Tibial artery (tissue), 4 donors: Measurements from ENCODE around the gene CDC42BPG.
A peak's percentile ranks its signal among the peaks of the same experiment; 100 is the strongest.

Experiments used
- DNase-seq, 2 donors: peaks; one replicate each; pipeline ENCODE4 v3.0.0-alpha.2; 2019
- H3K27ac ChIP-seq, 2 donors: fragments of 200-600 bp; sonication (generic) in 1 of 2; 1 replicate in 1 of 2; 2 replicates in 1 of 2; pipeline ENCODE4 v1.5.1; 2018 to 2019; ENCODE audit warnings: mild to moderate bottlenecking in 1 of 2
- H3K27me3 ChIP-seq, 2 donors: fragments of 200-600 bp; sonication (generic) in 1 of 2; one replicate each; pipeline versions ENCODE4 v1.5.1 to v1.6.0; 2016 to 2019
- H3K36me3 ChIP-seq, 3 donors: fragments of 200-600 bp; sonication (generic) in 2 of 3; one replicate each; pipeline ENCODE4 v1.5.1; 2016 to 2019; ENCODE audit warnings: mild to moderate bottlenecking in 2 of 3
- H3K4me1 ChIP-seq, 4 donors: fragments of 200-600 bp; sonication (generic) in 2 of 4; 1 replicate in 3 of 4; 2 replicates in 1 of 4; pipeline ENCODE4 v1.5.1; 2016 to 2019
- H3K4me3 ChIP-seq, 2 donors: fragments of 200-600 bp; sonication (generic) in 1 of 2; 1 replicate in 1 of 2; 2 replicates in 1 of 2; pipeline ENCODE4 v1.5.1; 2018 to 2019; ENCODE audit warnings: mild to moderate bottlenecking in 2 of 2
- H3K9me3 ChIP-seq, 3 donors: fragments of 200-600 bp; sonication (generic) in 1 of 3; one replicate each; pipeline ENCODE4 v1.5.1; 2016 to 2019
- CTCF ChIP-seq, 2 experiments: fragments of 200-600 bp in 1 of 2; fragments of 450-650 bp in 1 of 2; IDR thresholded peaks; one replicate each; pipeline ENCODE4 v1.5.1; 2017 to 2019; ENCODE audit warnings: antibody characterized with exemption in 2 of 2, mild to moderate bottlenecking in 1 of 2, moderate library complexity in 1 of 2
- intact Hi-C: fragments of 100-400 bp; cut with DNase I; formaldehyde crosslinking; loops from one replicate; pipeline ENCODE4 v1.15.0; 2023; ENCODE audit warnings: low total_unique reads

CDC42BPG gene

GRCh38 chr11:64891880-64892279, 47.4 kb upstream of the CDC42BPG start:
- no peaks in the 10 kb centered on the region for H3K9me3 ChIP-seq
- no peaks in the 10 kb centered on the region for H3K27me3 ChIP-seq
- TF ChIP-seq CTCF (IDR thresholded peaks at IDR 0.05) = no peak
- intact Hi-C loops = loop anchor here (5.0 kb wide), 1 partner anchor 105 kb away; no protein-coding TSS in a partner anchor
- no peak overlapping the region for H3K4me3 ChIP-seq
- H3K4me1 ChIP-seq = peaks cover 0 to 17% (median 8%) of the 10 kb centered on the region in 4 donors
- no peak overlapping the region for H3K27ac ChIP-seq
- DNase-seq = no peak
- H3K36me3 ChIP-seq = peaks cover 0 to 25% (median 18%) of the 10 kb centered on the region in 3 donors

- Histone ChIP-seq H3K9me3 (no peaks in the 10 kb centered on the region), H3K27me3 (no peaks in the 10 kb centered on the region), H3K4me1 (peaks cover 0 to 18% (median 8%) of the 10 kb centered on the region in 4 donors), H3K27ac (no peak overlapping the region), H3K36me3 (peaks cover 0 to 19% (median 13%) of the 10 kb centered on the region in 3 donors), H3K4me3 (no peak overlapping the region)
- TF ChIP-seq CTCF (IDR thresholded peaks at IDR 0.05) = no peak
- intact Hi-C loops = loop anchor here (5.0 kb wide), 1 partner anchor 104 kb away; no protein-coding TSS in a partner anchor
- no peak for DNase-seq
Observed at GRCh38 chr11:64891215-64891848, 46.9 kb upstream of the CDC42BPG start.

GRCh38 chr11:64890522-64890939, 46.1 kb upstream of the CDC42BPG start:
- intact Hi-C loops = loop anchor here (5.0 kb wide), 1 partner anchor 103 kb away; no protein-coding TSS in a partner anchor
- Histone ChIP-seq H3K27me3 (no peaks in the 10 kb centered on the region), H3K36me3 (peaks cover 0 to 11% (median 10%) of the 10 kb centered on the region in 3 donors), H3K4me3 (no peak overlapping the region), H3K4me1 (peaks cover 0 to 18% (median 8%) of the 10 kb centered on the region in 4 donors), H3K27ac (no peak overlapping the region), H3K9me3 (no peaks in the 10 kb centered on the region)
- no peak for DNase-seq
- TF ChIP-seq CTCF (IDR thresholded peaks at IDR 0.05) = no peak

- Histone ChIP-seq H3K27ac (no peak overlapping the region), H3K36me3 (no peaks in the 10 kb centered on the region), H3K4me1 (peaks cover 0 to 21% (median 8%) of the 10 kb centered on the region in 4 donors), H3K27me3 (no peaks in the 10 kb centered on the region), H3K9me3 (no peaks in the 10 kb centered on the region), H3K4me3 (no peak overlapping the region)
- DNase-seq = no peak
- intact Hi-C loops = loop anchor here (2.0 kb wide), 1 partner anchor 40 kb away; no protein-coding TSS in a partner anchor
- no peak for TF ChIP-seq CTCF (IDR thresholded peaks at IDR 0.05)
Observed at GRCh38 chr11:64888729-64889511, 44.5 kb upstream of the CDC42BPG start.

GRCh38 chr11:64888406-64888728, 43.9 kb upstream of the CDC42BPG start:
- intact Hi-C loops = loop anchor here (2.0 kb wide), 1 partner anchor 40 kb away; no protein-coding TSS in a partner anchor
- H3K27ac ChIP-seq = peak overlapping the region in 1 of 2 donors; percentile 66

More at GRCh38 chr11:64888406-64888728, 43.9 kb upstream of the CDC42BPG start:
- Histone ChIP-seq H3K4me3 (peak overlapping the region; percentile 12 to 31), H3K27me3 (no peaks in the 10 kb centered on the region), H3K4me1 (peaks cover 0 to 26% (median 8%) of the 10 kb centered on the region in 4 donors), H3K36me3 (no peaks in the 10 kb centered on the region), H3K9me3 (no peaks in the 10 kb centered on the region)
- no peak for TF ChIP-seq CTCF (IDR thresholded peaks at IDR 0.05)
- no peak for DNase-seq
